ENCODE measurements around the gene ZNF653.

ZNF653 gene

GRCh38 chr19:11499220-11499726 is 6.4 kb downstream of the ZNF653 start:
- Mint-ChIP-seq H3K27ac (no peak overlapping the region), H3K4me1 (ENCODE audit: low read depth) (peaks cover 3% of the 10 kb centered on the region), H3K9me3 (ENCODE audit: low read depth) (no peaks in the 10 kb centered on the region), H3K36me3 (no peaks in the 10 kb centered on the region), H3K27me3 (no peaks in the 10 kb centered on the region), H3K4me3 (no peak overlapping the region)

- Mint-ChIP-seq H3K4me3 (no peak overlapping the region), H3K27me3 (no peaks in the 10 kb centered on the region), H3K36me3 (no peaks in the 10 kb centered on the region), H3K4me1 (ENCODE audit: low read depth) (no peaks in the 10 kb centered on the region), H3K27ac (no peak overlapping the region), H3K9me3 (ENCODE audit: low read depth) (no peaks in the 10 kb centered on the region)
These were observed 9.1 kb downstream of the ZNF653 start for GRCh38 chr19:11496391-11497163.

GRCh38 chr19:11495885-11496284 is 9.8 kb downstream of the ZNF653 start:
- H3K36me3 Mint-ChIP-seq = no peaks in the 10 kb centered on the region
- no peaks in the 10 kb centered on the region for H3K9me3 Mint-ChIP-seq (ENCODE audit: low read depth)
- H3K4me3 Mint-ChIP-seq = no peak overlapping the region
- H3K27me3 Mint-ChIP-seq = no peaks in the 10 kb centered on the region
- H3K4me1 Mint-ChIP-seq (ENCODE audit: low read depth) = no peaks in the 10 kb centered on the region
- H3K27ac Mint-ChIP-seq = no peak overlapping the region

GRCh38 chr19:11495481-11495880 is 10.2 kb downstream of the ZNF653 start:
- H3K36me3 Mint-ChIP-seq = no peaks in the 10 kb centered on the region
- no peak overlapping the region for H3K27ac Mint-ChIP-seq
- H3K9me3 Mint-ChIP-seq (ENCODE audit: low read depth) = no peaks in the 10 kb centered on the region
- H3K4me1 Mint-ChIP-seq (ENCODE audit: low read depth) = no peaks in the 10 kb centered on the region
- H3K27me3 Mint-ChIP-seq = no peaks in the 10 kb centered on the region
- no peak overlapping the region for H3K4me3 Mint-ChIP-seq

GRCh38 chr19:11494634-11495285 is 10.9 kb downstream of the ZNF653 start:
- Mint-ChIP-seq H3K27ac (no peak overlapping the region), H3K4me3 (no peak overlapping the region), H3K4me1 (ENCODE audit: low read depth) (no peaks in the 10 kb centered on the region), H3K36me3 (no peaks in the 10 kb centered on the region), H3K9me3 (ENCODE audit: low read depth) (no peaks in the 10 kb centered on the region), H3K27me3 (no peaks in the 10 kb centered on the region)

- no peak overlapping the region for H3K27ac Mint-ChIP-seq
- H3K4me3 Mint-ChIP-seq = no peak overlapping the region
- no peaks in the 10 kb centered on the region for H3K4me1 Mint-ChIP-seq (ENCODE audit: low read depth)
- H3K9me3 Mint-ChIP-seq (ENCODE audit: low read depth) = no peaks in the 10 kb centered on the region
- H3K36me3 Mint-ChIP-seq = peaks cover 4% of the 10 kb centered on the region
- H3K27me3 Mint-ChIP-seq = peaks cover 2% of the 10 kb centered on the region
These were observed 16.3 kb downstream of the ZNF653 start for GRCh38 chr19:11489378-11489777.

- no peaks in the 10 kb centered on the region for H3K9me3 Mint-ChIP-seq (ENCODE audit: low read depth)
- H3K4me3 Mint-ChIP-seq = no peak overlapping the region
- peaks cover 6% of the 10 kb centered on the region for H3K4me1 Mint-ChIP-seq (ENCODE audit: low read depth)
- peaks cover 4% of the 10 kb centered on the region for H3K36me3 Mint-ChIP-seq
- peaks cover 2% of the 10 kb centered on the region for H3K27me3 Mint-ChIP-seq
- no peak overlapping the region for H3K27ac Mint-ChIP-seq
These were observed 18.8 kb downstream of the ZNF653 start for GRCh38 chr19:11486661-11487503.

GRCh38 chr19:11485245-11485837 is 20.3 kb downstream of the ZNF653 start:
- no peak overlapping the region for H3K27ac Mint-ChIP-seq
- H3K4me1 Mint-ChIP-seq (ENCODE audit: low read depth) = peaks cover 13% of the 10 kb centered on the region
- H3K9me3 Mint-ChIP-seq (ENCODE audit: low read depth) = no peaks in the 10 kb centered on the region
- no peak overlapping the region for H3K4me3 Mint-ChIP-seq
- H3K36me3 Mint-ChIP-seq = peaks cover 4% of the 10 kb centered on the region
- H3K27me3 Mint-ChIP-seq = peaks cover 7% of the 10 kb centered on the region

- Mint-ChIP-seq H3K4me3 (no peak overlapping the region), H3K36me3 (peaks cover 4% of the 10 kb centered on the region), H3K27ac (no peak overlapping the region), H3K4me1 (ENCODE audit: low read depth) (peaks cover 19% of the 10 kb centered on the region), H3K27me3 (peaks cover 13% of the 10 kb centered on the region), H3K9me3 (ENCODE audit: low read depth) (no peaks in the 10 kb centered on the region)
These were observed 22.1 kb downstream of the ZNF653 start for GRCh38 chr19:11483366-11484111.

GRCh38 chr19:11482384-11483050 is 23.1 kb downstream of the ZNF653 start:
- Mint-ChIP-seq H3K9me3 (ENCODE audit: low read depth) (no peaks in the 10 kb centered on the region), H3K27ac (peak overlapping the region; percentile 68), H3K4me3 (peak overlapping the region; percentile 69), H3K36me3 (peaks cover 4% of the 10 kb centered on the region), H3K27me3 (peaks cover 14% of the 10 kb centered on the region), H3K4me1 (ENCODE audit: low read depth) (peaks cover 19% of the 10 kb centered on the region)

- Mint-ChIP-seq H3K4me1 (ENCODE audit: low read depth) (peaks cover 19% of the 10 kb centered on the region), H3K36me3 (peaks cover 4% of the 10 kb centered on the region), H3K4me3 (peak overlapping the region; percentile 68), H3K27ac (peak overlapping the region; percentile 68), H3K9me3 (ENCODE audit: low read depth) (no peaks in the 10 kb centered on the region), H3K27me3 (peaks cover 14% of the 10 kb centered on the region)
These were observed 23.9 kb downstream of the ZNF653 start for GRCh38 chr19:11481534-11482383.

GRCh38 chr19:11480715-11481533 is 24.7 kb downstream of the ZNF653 start, which contains the start of gene ELAVL3:
TSS of gene ELAVL3 (minus strand) at chr19:11481046. CDS start at chr19:11480608, 438 bp downstream.
- Mint-ChIP-seq H3K27ac (no peak within 1 kb of the TSS), H3K36me3 (peaks cover 4% of the 10 kb centered on the region), H3K27me3 (peaks cover 14% of the 10 kb centered on the region), H3K4me3 (peak within 1 kb of the TSS; percentile 68), H3K4me1 (ENCODE audit: low read depth) (peaks cover 19% of the 10 kb centered on the region), H3K9me3 (ENCODE audit: low read depth) (no peaks in the 10 kb centered on the region)

All from activated naive CD8-positive, alpha-beta T cell (primary cell).